GM12878 (cell line): Measurements from ENCODE around the gene TCERG1L.

Source experiments
- BHLHE40 ChIP-seq, 2 experiments: fragments of 450-650 bp in 1 of 2; IDR thresholded peaks; 2 replicates each; pipeline ENCODE4 v1.6.1; 2011 to 2017; ENCODE audit warnings: low read depth in 2 of 2, borderline replicate concordance in 1 of 2, improper control_type of control experiment in 1 of 2, low read length in 1 of 2, mild to moderate bottlenecking in 1 of 2
- CTCF ChIP-seq, 3 experiments: IDR thresholded peaks in 2 of 3; conservative IDR thresholded peaks in 1 of 3; 2 replicates each; pipeline ENCODE4 v1.5.1; 2011; ENCODE audit warnings: low read depth in 3 of 3, low read length in 3 of 3, mild to moderate bottlenecking in 3 of 3, control low read depth in 2 of 3, moderate library complexity in 2 of 3, inconsistent platforms in 1 of 3, mixed read lengths in 1 of 3; ENCODE audit not compliant: control insufficient read depth in 2 of 3, insufficient read depth in 1 of 3; ENCODE audit errors: extremely low read depth in 1 of 3
- EZH2 ChIP-seq: IDR thresholded peaks from 2 replicates; pipeline ENCODE4 v1.6.1; 2012; ENCODE audit warnings: low read depth, mild to moderate bottlenecking, control low read depth, inconsistent platforms, low read length, borderline replicate concordance; ENCODE audit not compliant: control insufficient read depth
- FOXK2 ChIP-seq: fragments of 450-650 bp; IDR thresholded peaks from 2 replicates; pipeline ENCODE4 v1.6.1; 2017; ENCODE audit warnings: mild to moderate bottlenecking, moderate library complexity
- NR2C2 ChIP-seq: IDR thresholded peaks from 2 replicates; pipeline ENCODE4 v1.6.1; 2011; ENCODE audit warnings: borderline replicate concordance, low read depth; ENCODE audit not compliant: control insufficient read depth, insufficient read length
- RCOR1 ChIP-seq: conservative IDR thresholded peaks from 2 replicates; pipeline ENCODE4 v1.6.1; 2012; ENCODE audit warnings: low read depth, low read length, improper control_type of control experiment
- SMAD1 ChIP-seq: fragments of 450-650 bp; IDR thresholded peaks from 2 replicates; pipeline ENCODE4 v1.6.1; 2018; ENCODE audit warnings: mild to moderate bottlenecking, low read depth; ENCODE audit not compliant: partially characterized antibody
- ZNF24 ChIP-seq: fragments of 450-650 bp; IDR thresholded peaks from 2 replicates; pipeline ENCODE4 v1.6.1; 2017; ENCODE audit warnings: antibody characterized with exemption, mild to moderate bottlenecking

- TF ChIP-seq RCOR1 (no peak), CTCF (IDR thresholded peaks at IDR 0.05 in 2 of 3, conservative IDR thresholded peaks at IDR 0.05 in 1 of 3; ENCODE audit: control insufficient read depth in 2 of 3, extremely low read depth in 1 of 3, insufficient read depth in 1 of 3, low read depth in 3 of 3, low read length in 3 of 3) (no peak), EZH2 (no peak), BHLHE40 (IDR thresholded peaks at IDR 0.05; ENCODE audit: borderline replicate concordance in 1 of 2, low read depth in 2 of 2, low read length in 1 of 2) (no peak), NR2C2 (no peak), FOXK2 (no peak), SMAD1 (no peak), ZNF24 (no peak)
Measured at GRCh38 chr10:131168238-131168875, 143.2 kb downstream of the TCERG1L start.
